Caco-2 (cell line): ENCODE measurements around the gene METTL26. TPM values are rescaled to one million over a fixed set of nuclear protein-coding genes. Genes with fewer than 3 reads are reported as not detected.

Experiments
- BruUV-seq: library from RNA; stranded (reverse); fragments of 400-500 nt; replicated peaks from 2 replicates; lab custom pipeline; 2021; lab: Mats Ljungman, UMichigan
- CTCF ChIA-PET: fragments of 300-600 bp; sonication (Branson Sonifier 250); formaldehyde crosslinking; loops from one replicate; lab custom pipeline; 2022; ENCODE audit warnings: antibody characterized with exemption; lab: Charles Lee
- POLR2A ChIA-PET: fragments of 300-600 bp; sonication (Branson Sonifier 250); formaldehyde crosslinking; loops from one replicate; lab custom pipeline; 2022; ENCODE audit warnings: antibody characterized with exemption; lab: Charles Lee
- DNase-seq, 2 experiments: peaks; one replicate each; pipeline versions ENCODE4 v3.0.0 to v3.0.0-alpha.2; 2020 to 2022
- H3K27me3 ChIP-seq: replicated peaks from 2 replicates; pipeline ENCODE4 v1.6.0; 2011; ENCODE audit warnings: low read length; ENCODE audit not compliant: control insufficient read depth, insufficient read depth
- H3K36me3 ChIP-seq: 2 replicates; pipeline ENCODE4 v1.5.1; 2011; ENCODE audit warnings: low read length; ENCODE audit not compliant: control insufficient read depth, insufficient read depth
- H3K4me1 ChIP-seq: fragments of 250-450 bp; sonication (Bioruptor Pico); 2 replicates; pipeline ENCODE4 v1.5.1; 2020; ENCODE audit warnings: mild to moderate bottlenecking
- H3K4me3 ChIP-seq: 2 replicates; pipeline ENCODE4 v1.5.1; 2011; ENCODE audit warnings: low read depth, mild to moderate bottlenecking, control low read depth, low read length
- H3K9me3 ChIP-seq: fragments of 250-450 bp; sonication (Bioruptor Pico); 2 replicates; pipeline ENCODE4 v1.5.1; 2020; ENCODE audit warnings: mild to moderate bottlenecking, moderate library complexity
- H3K27ac Mint-ChIP-seq: one replicate; pipeline ENCODE4 v1.8.0; 2022; ENCODE audit warnings: mixed read lengths; ENCODE audit not compliant: unreplicated experiment
- H3K27me3 Mint-ChIP-seq: one replicate; pipeline ENCODE4 v1.8.0; 2022; ENCODE audit warnings: mixed read lengths; ENCODE audit not compliant: insufficient read depth, unreplicated experiment
- H3K36me3 Mint-ChIP-seq: one replicate; pipeline ENCODE4 v1.8.0; 2022; ENCODE audit warnings: mild to moderate bottlenecking, mixed read lengths; ENCODE audit not compliant: insufficient read depth, unreplicated experiment
- H3K4me1 Mint-ChIP-seq: one replicate; pipeline ENCODE4 v1.8.0; 2022; ENCODE audit warnings: low read depth, mixed read lengths; ENCODE audit not compliant: unreplicated experiment
- H3K4me3 Mint-ChIP-seq: one replicate; pipeline ENCODE4 v1.8.0; 2022; ENCODE audit warnings: mild to moderate bottlenecking, moderate library complexity, mixed read lengths; ENCODE audit not compliant: unreplicated experiment
- H3K9me3 Mint-ChIP-seq: one replicate; pipeline ENCODE4 v1.8.0; 2022; ENCODE audit warnings: mixed read lengths; ENCODE audit not compliant: unreplicated experiment
- CTCF ChIP-seq, 2 experiments: fragments of 200-600 bp in 1 of 2; IDR thresholded peaks; 1 replicate in 1 of 2; 2 replicates in 1 of 2; pipeline versions ENCODE4 v1.5.1 to v1.8.0; 2011 to 2022; ENCODE audit warnings: antibody characterized with exemption in 1 of 2, control low read depth in 1 of 2, inconsistent platforms in 1 of 2, low read depth in 1 of 2, low read length in 1 of 2, mild to moderate bottlenecking in 1 of 2, moderate library complexity in 1 of 2; ENCODE audit not compliant: insufficient read depth in 1 of 2, severe bottlenecking in 1 of 2, unreplicated experiment in 1 of 2
- intact Hi-C: fragments of 100-400 bp; cut with micrococcal nuclease; formaldehyde crosslinking; loops from one replicate; pipeline ENCODE4 v1.10.0; 2022; ENCODE audit not compliant: unreplicated experiment
- total RNA-seq: library from RNA; stranded (reverse); gene quantifications from 2 replicates; pipeline ENCODE4 v1.2.3, GENCODE V29; 2022

The METTL26 gene
- total RNA-seq, 1 experiment from 2014 or later: 67.4 TPM

- H3K4me1 ChIP-seq: no peaks in the 10 kb centered on the region
- no peak for DNase-seq
- no peaks in the 10 kb centered on the region for H3K9me3 ChIP-seq
- H3K27me3 Mint-ChIP-seq: no peaks in the 10 kb centered on the region
- H3K27me3 ChIP-seq: no peaks in the 10 kb centered on the region
- no peak overlapping the region for H3K4me3 Mint-ChIP-seq
- H3K36me3 Mint-ChIP-seq: peaks cover 5% of the 10 kb centered on the region
- BruUV-seq: no TSS peak
- no peak overlapping the region for H3K4me3 ChIP-seq
- H3K27ac Mint-ChIP-seq: no peak overlapping the region
- intact Hi-C loops: no loop called here
- H3K36me3 ChIP-seq: no peaks in the 10 kb centered on the region
- no peak for TF ChIP-seq CTCF (IDR thresholded peaks at IDR 0.05; ENCODE audit: insufficient read depth in 1 of 2, low read depth in 1 of 2, low read length in 1 of 2, severe bottlenecking in 1 of 2, unreplicated experiment in 1 of 2)
- H3K9me3 Mint-ChIP-seq: no peaks in the 10 kb centered on the region
- CTCF ChIA-PET: no interaction called here
- no peaks in the 10 kb centered on the region for H3K4me1 Mint-ChIP-seq
- POLR2A ChIA-PET: no interaction called here
These were observed 16.5 kb downstream of the METTL26 start for GRCh38 chr16:619476-620100.

GRCh38 chr16:617855-618254, 18.2 kb downstream of the METTL26 start:
- TF ChIP-seq CTCF (IDR thresholded peaks at IDR 0.05; ENCODE audit: insufficient read depth in 1 of 2, low read depth in 1 of 2, low read length in 1 of 2, severe bottlenecking in 1 of 2, unreplicated experiment in 1 of 2): no peak
- H3K36me3 Mint-ChIP-seq: peaks cover 5% of the 10 kb centered on the region
- H3K9me3 Mint-ChIP-seq: no peaks in the 10 kb centered on the region
- ChIA-PET CTCF (no interaction called here), POLR2A (no interaction called here)
- DNase-seq: no peak
- H3K4me1 Mint-ChIP-seq: no peaks in the 10 kb centered on the region
- Histone ChIP-seq H3K36me3 (no peaks in the 10 kb centered on the region; the same call in 1 of the 2 replicates), H3K4me1 (no peaks in the 10 kb centered on the region), H3K4me3 (no peak overlapping the region), H3K27me3 (no peaks in the 10 kb centered on the region), H3K9me3 (no peaks in the 10 kb centered on the region)
- no TSS peak for BruUV-seq
- H3K4me3 Mint-ChIP-seq: no peak overlapping the region
- H3K27me3 Mint-ChIP-seq: no peaks in the 10 kb centered on the region
- intact Hi-C loops: no loop called here
- H3K27ac Mint-ChIP-seq: no peak overlapping the region

- DNase-seq: no peak
- CTCF ChIA-PET: no interaction called here
- Histone ChIP-seq H3K4me1 (no peaks in the 10 kb centered on the region), H3K9me3 (no peaks in the 10 kb centered on the region), H3K27me3 (no peaks in the 10 kb centered on the region), H3K4me3 (no peak overlapping the region), H3K36me3 (no peaks in the 10 kb centered on the region; the same call in 1 of the 2 replicates)
- H3K9me3 Mint-ChIP-seq: no peaks in the 10 kb centered on the region
- H3K36me3 Mint-ChIP-seq: peaks cover 5% of the 10 kb centered on the region
- no peaks in the 10 kb centered on the region for H3K27me3 Mint-ChIP-seq
- TF ChIP-seq CTCF (IDR thresholded peaks at IDR 0.05; ENCODE audit: insufficient read depth in 1 of 2, low read depth in 1 of 2, low read length in 1 of 2, severe bottlenecking in 1 of 2, unreplicated experiment in 1 of 2): no peak
- intact Hi-C loops: no loop called here
- POLR2A ChIA-PET: no interaction called here
- BruUV-seq: no TSS peak
- H3K4me3 Mint-ChIP-seq: no peak overlapping the region
- no peaks in the 10 kb centered on the region for H3K4me1 Mint-ChIP-seq
- H3K27ac Mint-ChIP-seq: no peak overlapping the region
These were observed 19.1 kb downstream of the METTL26 start for GRCh38 chr16:616733-617586.
